Measurements from ENCODE around the gene AHCYL2.

GRCh38 chr7:129367700-129368388, 143.0 kb downstream of the AHCYL2 start:
- peak; percentile 95 for TF ChIP-seq CTCF (conservative IDR thresholded peaks at IDR 0.05; ENCODE audit: low read length)
- TF ChIP-seq EZH2phosphoT487 (IDR thresholded peaks at IDR 0.05; ENCODE audit: borderline replicate concordance): no peak

All from Loucy (cell line).